Activated naive CD8-positive, alpha-beta T cell treated with anti-CD3 and anti-CD28 coated beads, Interleukin-2, amount 50 U/mL, for 24 hours (primary cell): ENCODE results near the gene NOD1.
"Not testable (repeated sequence)": the region's sequence is repeated elsewhere in the genome, so short reads cannot be mapped to it uniquely, and the experiment has no call there.

Experiments
- ATAC-seq: fragments of 150-1000 bp; cut with Tn5 transposase; one replicate; pipeline ENCODE4 v1.10.0; 2021
- DNase-seq: peaks from one replicate; pipeline ENCODE4 v3.0.0; 2021
- H3K27ac Mint-ChIP-seq: one replicate; pipeline ENCODE4 v1.8.0; 2021; ENCODE audit warnings: mild to moderate bottlenecking, mixed read lengths
- H3K27me3 Mint-ChIP-seq: one replicate; pipeline ENCODE4 v1.8.0; 2021; ENCODE audit warnings: mixed read lengths
- H3K36me3 Mint-ChIP-seq: one replicate; pipeline ENCODE4 v1.8.0; 2021; ENCODE audit warnings: low read depth, mixed read lengths
- H3K4me1 Mint-ChIP-seq: one replicate; pipeline ENCODE4 v1.8.0; 2021; ENCODE audit warnings: mixed read lengths
- H3K4me3 Mint-ChIP-seq: one replicate; pipeline ENCODE4 v1.8.0; 2021; ENCODE audit warnings: mild to moderate bottlenecking, moderate library complexity, mixed read lengths
- H3K9me3 Mint-ChIP-seq: one replicate; pipeline ENCODE4 v1.8.0; 2021; ENCODE audit warnings: mixed read lengths

The NOD1 gene

DNA sequence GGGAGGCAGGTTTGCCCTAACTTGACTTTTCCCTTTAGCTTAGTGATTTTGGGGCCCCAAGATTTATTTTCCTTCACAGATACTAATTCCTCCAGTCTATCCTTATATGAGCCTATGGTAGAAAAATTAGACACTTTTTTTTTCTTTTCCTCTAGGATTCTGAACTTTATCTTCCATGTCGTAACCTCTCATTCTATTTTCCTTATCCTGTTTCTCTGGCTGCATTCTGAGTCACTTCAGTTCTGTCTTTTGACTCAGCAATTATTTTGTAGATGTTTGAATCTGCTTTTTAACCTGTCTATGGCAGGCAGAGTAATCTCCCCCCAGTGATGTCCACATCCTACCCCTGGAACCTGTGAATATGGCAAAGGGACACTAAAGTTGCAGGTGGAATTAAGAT lies 7.1 kb upstream of the NOD1 start:
- no peaks in the 10 kb centered on the region for H3K9me3 Mint-ChIP-seq
- H3K27me3 Mint-ChIP-seq, result no peaks in the 10 kb centered on the region
- H3K27ac Mint-ChIP-seq, result no peak overlapping the region
- no peaks in the 10 kb centered on the region for H3K36me3 Mint-ChIP-seq
- H3K4me3 Mint-ChIP-seq, result no peak overlapping the region
- ATAC-seq (no peak), DNase-seq (no peak)
- no peaks in the 10 kb centered on the region for H3K4me1 Mint-ChIP-seq

DNA sequence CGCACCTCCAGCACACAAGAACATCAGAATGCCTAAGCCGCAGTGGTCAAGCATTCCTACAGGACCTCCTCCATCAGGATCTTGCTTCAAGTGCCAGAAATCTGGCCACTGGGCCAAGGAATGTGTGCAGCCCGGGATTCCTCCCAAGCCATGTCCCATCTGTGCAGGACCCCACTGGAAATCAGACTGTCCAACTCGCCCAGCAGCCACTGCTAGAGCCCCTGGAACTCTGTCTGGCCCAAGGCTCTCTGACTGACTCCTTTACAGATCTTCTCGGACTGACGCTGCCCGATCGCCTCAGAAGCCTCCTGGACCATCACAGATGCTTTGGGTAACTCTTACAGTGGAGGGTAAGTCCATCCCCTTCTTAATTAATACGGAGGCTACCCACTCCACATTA lies 2.8 kb upstream of the NOD1 start:
- H3K9me3 Mint-ChIP-seq, H3K36me3 Mint-ChIP-seq, H3K27ac Mint-ChIP-seq, DNase-seq, H3K27me3 Mint-ChIP-seq, ATAC-seq, H3K4me3 Mint-ChIP-seq: not testable (repeated sequence)
- peaks cover 30% of the 10 kb centered on the region for H3K4me1 Mint-ChIP-seq

DNA sequence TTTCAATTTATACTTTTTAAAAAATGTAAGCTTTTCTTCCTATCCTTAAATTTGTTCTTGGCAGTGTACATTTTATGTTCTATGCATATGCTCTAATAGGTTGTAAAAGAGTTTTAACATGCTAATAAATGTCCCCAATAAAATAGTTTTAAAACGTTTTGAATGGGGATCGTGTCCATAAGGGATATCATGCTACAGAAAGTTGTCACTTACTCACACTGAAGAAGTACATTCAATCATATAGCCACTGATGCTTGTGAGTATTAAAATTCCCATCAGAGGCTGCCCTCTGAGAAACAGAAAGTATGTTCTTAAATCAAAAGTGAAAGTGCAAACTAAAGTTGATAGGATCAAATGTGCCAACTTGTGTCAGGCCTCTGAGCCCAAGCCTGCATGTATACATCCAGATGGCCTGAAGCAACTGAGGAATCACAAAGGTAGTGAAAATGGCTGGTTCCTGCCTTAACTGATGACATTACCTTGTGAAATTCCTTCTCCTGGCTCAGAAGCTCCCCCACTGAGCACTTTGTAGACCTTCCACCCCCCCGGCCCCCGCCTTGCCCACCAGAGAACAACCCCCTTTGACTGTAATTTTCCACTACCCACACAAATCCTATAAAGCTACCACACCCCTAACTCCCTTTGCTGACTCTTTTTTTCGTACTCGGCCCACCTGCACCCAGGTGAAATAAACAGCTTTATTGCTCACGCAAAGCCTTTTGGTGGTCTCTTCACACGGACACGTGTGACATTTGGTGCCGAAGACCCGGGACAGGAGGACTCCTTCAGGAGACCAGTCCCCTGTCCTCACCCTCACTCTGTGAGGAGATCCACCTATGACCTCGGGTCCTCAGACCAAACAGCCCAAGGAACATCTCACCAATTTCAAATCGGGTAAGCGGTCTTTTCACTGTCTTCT lies 877 bp upstream of the NOD1 start:
- DNase-seq, result no peak

DNA sequence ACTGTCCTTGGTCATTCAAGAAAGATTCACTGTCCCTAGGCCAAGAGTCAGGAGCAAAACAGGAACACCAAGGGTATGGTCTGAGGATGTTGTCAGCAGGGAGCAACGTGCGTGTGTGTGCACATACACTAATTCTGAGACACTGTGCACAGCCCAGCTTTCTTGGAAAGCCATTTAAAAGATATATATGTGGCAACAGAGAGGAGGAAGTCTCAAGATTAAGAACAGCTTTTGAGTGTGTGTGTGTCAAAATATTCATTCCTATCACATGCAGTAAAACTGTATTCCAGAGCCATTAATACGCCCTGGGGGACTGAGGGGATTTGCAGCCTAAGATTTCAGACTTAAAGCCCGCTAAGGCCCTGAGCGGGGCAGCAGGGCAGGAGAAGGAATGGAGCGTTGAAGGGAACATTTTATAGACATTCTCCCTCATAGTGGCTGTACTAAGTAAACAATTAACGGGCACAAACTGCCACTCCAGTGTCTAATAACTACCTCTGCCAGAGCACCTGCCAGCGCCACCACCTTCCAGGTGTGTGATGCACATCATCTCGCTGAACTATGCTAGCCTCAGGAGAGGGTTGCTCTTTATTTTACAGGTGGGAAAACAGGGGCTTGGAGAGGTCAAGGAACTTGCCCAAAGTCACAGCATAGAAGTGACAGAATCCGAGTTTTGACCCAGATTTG lies 2.0 kb downstream of the NOD1 start:
- peaks cover 77% of the 10 kb centered on the region for H3K4me1 Mint-ChIP-seq
- H3K4me3 Mint-ChIP-seq, result no peak overlapping the region
- peaks cover 4% of the 10 kb centered on the region for H3K9me3 Mint-ChIP-seq
- no peaks in the 10 kb centered on the region for H3K27me3 Mint-ChIP-seq
- H3K36me3 Mint-ChIP-seq, result peaks cover 13% of the 10 kb centered on the region
- ATAC-seq, result no peak
- H3K27ac Mint-ChIP-seq, result peak overlapping the region; percentile 34
- no peak for DNase-seq

More for the DNA sequence above, 877 bp upstream of the NOD1 start:
- ATAC-seq, result peak; percentile 50
- Mint-ChIP-seq H3K36me3 (peaks cover 9% of the 10 kb centered on the region), H3K27me3 (no peaks in the 10 kb centered on the region), H3K27ac (peak overlapping the region; percentile 86), H3K4me1 (peaks cover 50% of the 10 kb centered on the region), H3K9me3 (no peaks in the 10 kb centered on the region), H3K4me3 (peak overlapping the region; percentile 89)

DNA sequence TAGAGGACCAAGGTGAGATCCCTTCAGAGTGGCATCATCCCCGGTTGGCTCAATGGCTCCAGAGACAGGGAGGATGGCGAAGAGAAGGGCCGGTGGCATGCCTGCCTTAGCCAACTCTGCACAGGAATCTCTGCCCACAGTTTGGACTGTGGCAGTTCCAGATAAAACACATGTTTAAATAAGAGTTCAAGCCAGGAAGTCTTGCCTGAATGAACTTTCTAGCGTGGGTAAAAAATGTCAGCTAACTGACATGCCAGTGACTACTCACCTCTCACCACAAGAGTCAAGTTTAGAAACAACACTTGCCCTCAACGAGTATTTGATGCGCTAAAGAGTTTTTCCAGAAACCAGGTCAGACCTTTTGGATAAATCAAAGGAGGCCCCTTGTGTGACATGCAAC lies 3.0 kb downstream of the NOD1 start:
- Mint-ChIP-seq H3K27me3 (no peaks in the 10 kb centered on the region), H3K36me3 (peaks cover 13% of the 10 kb centered on the region), H3K27ac (peak overlapping the region; percentile 14), H3K4me1 (peaks cover 87% of the 10 kb centered on the region), H3K9me3 (peaks cover 4% of the 10 kb centered on the region), H3K4me3 (peak overlapping the region; percentile 15)
- ATAC-seq (peak; percentile 15), DNase-seq (no peak)

DNA sequence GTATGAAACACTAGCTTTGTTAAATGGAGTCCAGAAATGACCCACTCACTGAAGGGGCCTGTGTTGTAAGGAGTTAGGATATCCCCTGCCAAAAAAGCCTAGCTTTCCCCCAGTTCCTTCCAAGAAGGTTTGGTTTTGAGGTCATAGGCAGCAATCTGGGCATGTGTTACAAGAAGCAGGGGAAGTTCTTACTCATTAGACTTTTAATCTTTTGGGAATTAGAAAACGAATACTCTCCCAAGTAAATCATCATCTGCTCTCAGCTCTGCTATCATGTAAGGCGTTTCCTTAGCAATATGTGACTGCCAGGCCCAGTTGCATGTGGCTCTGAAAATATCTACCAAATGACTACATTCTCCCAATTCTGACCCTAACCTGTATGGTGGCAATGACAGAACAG lies 3.7 kb downstream of the NOD1 start:
- no peak overlapping the region for H3K4me3 Mint-ChIP-seq
- peaks cover 88% of the 10 kb centered on the region for H3K4me1 Mint-ChIP-seq
- ATAC-seq (no peak), DNase-seq (no peak)
- H3K27ac Mint-ChIP-seq, result peak overlapping the region; percentile 17
- H3K9me3 Mint-ChIP-seq, result peaks cover 4% of the 10 kb centered on the region
- H3K36me3 Mint-ChIP-seq, result peaks cover 13% of the 10 kb centered on the region
- H3K27me3 Mint-ChIP-seq, result no peaks in the 10 kb centered on the region

DNA sequence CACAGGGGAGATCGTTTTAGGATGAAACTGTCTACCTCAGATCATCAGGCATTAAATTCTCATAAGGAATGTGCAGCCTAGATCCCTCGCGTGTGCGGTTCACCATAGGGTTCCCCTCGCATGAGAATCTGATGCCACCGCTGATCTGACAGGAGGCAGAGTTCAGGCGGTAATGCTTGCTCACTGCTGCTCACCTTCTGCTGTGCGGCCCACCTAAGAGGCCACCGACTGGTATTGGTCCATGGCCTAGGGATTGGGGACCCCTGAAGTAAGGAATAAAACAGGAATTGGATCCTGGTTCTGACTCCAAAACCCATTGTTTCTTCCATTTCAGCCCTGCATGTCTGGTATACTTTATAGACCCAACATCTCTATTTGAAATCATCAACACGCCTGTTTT lies 4.1 kb downstream of the NOD1 start:
- ATAC-seq (no peak), DNase-seq (no peak)
- Mint-ChIP-seq H3K4me1 (peaks cover 85% of the 10 kb centered on the region), H3K4me3 (no peak overlapping the region), H3K27me3 (no peaks in the 10 kb centered on the region), H3K36me3 (peaks cover 13% of the 10 kb centered on the region), H3K9me3 (peaks cover 4% of the 10 kb centered on the region), H3K27ac (peak overlapping the region; percentile 32)

DNA sequence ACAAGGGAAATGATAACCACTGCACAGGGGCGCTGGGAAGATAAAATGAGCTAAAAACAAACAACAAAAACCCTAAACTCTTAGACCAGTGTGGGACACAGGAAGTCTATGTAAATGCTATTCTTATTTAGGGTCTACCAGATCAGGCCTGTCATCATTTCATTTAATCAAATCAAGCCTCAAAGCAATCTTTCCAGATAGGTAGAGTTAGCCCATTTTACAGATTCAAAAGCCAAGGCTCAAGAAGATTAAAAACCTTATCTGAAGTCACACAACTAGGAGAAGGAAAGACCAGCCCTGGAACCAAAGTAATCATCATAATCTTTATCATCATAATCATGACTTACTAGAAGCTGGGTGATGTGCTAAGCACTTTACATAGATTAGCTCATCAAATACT lies 4.7 kb downstream of the NOD1 start:
- H3K36me3 Mint-ChIP-seq, result peaks cover 13% of the 10 kb centered on the region
- H3K27me3 Mint-ChIP-seq, result no peaks in the 10 kb centered on the region
- H3K4me1 Mint-ChIP-seq, result peaks cover 86% of the 10 kb centered on the region
- no peak for DNase-seq
- peaks cover 4% of the 10 kb centered on the region for H3K9me3 Mint-ChIP-seq
- no peak for ATAC-seq
- no peak overlapping the region for H3K4me3 Mint-ChIP-seq
- peak overlapping the region; percentile 32 for H3K27ac Mint-ChIP-seq

DNA sequence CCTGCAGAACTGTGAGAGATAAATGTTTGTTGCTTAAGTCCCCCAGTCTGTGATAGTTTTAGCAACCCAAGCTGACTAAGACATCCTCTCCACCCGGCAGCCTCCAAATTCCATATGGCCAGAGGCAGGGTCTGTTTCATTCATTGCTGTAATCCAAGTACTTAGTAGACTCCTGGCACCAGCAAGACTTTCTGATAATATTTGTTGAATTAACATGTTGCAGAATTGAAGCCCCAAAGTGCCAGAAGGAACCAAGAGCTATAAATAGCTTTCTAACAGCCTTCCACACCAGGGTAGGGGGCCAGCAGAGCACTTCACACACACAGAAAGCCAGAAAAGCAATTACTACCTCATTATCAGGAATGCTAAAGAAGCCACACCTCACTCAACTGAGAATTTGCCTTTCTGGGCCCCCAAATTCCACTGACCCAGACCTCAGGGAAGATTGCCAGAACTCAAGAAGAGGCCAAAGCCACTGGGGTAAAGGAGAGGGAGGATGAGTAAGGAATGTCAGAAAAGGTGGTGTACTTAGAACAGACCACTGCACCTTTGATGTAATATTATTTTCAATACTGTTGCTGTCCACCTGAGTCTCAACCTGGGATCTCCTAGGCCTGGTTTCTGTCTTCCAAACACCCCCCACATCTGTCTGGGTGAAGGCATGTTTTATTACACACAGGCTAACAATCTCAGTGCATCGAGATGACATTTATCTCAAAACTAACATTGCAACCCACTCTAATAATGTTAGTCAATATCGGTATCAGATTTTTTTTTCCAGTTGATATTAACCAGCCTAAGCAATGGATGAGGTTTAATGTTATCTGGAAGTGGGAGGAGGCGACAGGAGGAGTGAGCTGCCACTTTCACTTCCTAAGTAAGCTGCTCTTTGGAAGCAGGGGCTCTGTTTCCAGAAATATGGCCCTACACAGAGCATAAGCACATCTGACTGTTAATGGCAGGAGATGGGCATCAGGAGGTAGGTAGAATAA lies 5.5 kb downstream of the NOD1 start:
- ATAC-seq (no peak), DNase-seq (no peak)
- Mint-ChIP-seq H3K36me3 (peaks cover 13% of the 10 kb centered on the region), H3K4me3 (no peak overlapping the region), H3K27me3 (no peaks in the 10 kb centered on the region), H3K9me3 (peaks cover 4% of the 10 kb centered on the region), H3K4me1 (peaks cover 94% of the 10 kb centered on the region), H3K27ac (no peak overlapping the region)

DNA sequence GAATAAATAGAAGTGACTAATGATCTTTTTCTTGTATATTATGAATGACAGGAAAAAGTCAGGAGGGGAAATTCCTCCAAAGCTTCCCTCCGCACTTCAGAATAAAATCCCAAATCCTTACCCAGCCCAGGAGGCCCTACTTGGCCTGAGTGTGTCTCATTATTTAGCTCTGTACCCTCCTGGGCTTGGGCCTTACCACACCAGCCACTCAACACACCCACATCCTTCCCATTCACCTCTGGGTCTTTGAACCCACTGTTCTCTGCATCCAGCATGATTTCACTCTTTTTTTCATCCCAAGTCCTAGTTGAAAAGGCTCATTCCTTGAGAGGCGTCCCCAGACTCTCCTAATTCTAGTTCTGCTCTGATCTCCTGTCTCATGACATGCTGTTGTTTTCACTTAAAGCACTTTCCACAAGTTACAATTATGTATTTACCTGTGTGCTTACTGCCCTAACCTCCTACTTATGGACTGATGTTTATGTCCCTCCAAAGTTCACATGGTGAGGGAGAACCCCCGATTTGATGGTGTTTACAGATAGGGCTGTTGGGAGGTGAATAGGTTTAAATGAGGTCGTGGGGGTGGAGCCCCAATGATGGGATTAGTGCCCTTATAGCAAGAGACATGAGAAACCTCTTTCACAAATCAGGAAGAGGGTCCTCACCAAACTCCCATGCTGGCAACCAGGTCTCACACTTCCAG lies 6.4 kb downstream of the NOD1 start:
- H3K27ac Mint-ChIP-seq, result peak overlapping the region; percentile 68
- no peak for DNase-seq
- ATAC-seq, result no peak
- H3K9me3 Mint-ChIP-seq, result peaks cover 4% of the 10 kb centered on the region
- peaks cover 13% of the 10 kb centered on the region for H3K36me3 Mint-ChIP-seq
- peaks cover 93% of the 10 kb centered on the region for H3K4me1 Mint-ChIP-seq
- no peak overlapping the region for H3K4me3 Mint-ChIP-seq
- H3K27me3 Mint-ChIP-seq, result no peaks in the 10 kb centered on the region

DNA sequence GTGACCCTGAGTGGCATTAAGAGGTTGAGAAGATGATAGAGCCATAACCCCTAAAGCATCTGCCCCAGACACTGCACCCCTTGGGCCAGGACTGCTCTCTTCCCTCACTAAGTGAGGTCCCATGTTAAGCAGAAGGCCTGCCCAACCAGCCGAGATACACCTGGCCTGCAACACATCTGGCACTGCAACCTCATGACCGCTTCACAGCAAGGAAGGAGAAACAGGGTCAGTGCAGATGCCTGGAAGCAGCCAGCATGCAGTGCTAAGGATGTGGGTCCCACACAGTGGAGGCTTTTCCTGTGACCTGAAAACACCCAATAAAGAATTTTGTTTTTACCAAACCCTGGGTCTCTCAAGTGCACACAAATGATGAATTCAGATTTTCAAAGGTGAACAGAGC lies 7.4 kb downstream of the NOD1 start:
- H3K4me3 Mint-ChIP-seq, result no peak overlapping the region
- DNase-seq (no peak), ATAC-seq (no peak)
- H3K27me3 Mint-ChIP-seq, result no peaks in the 10 kb centered on the region
- H3K27ac Mint-ChIP-seq, result peak overlapping the region; percentile 26
- peaks cover 92% of the 10 kb centered on the region for H3K4me1 Mint-ChIP-seq
- peaks cover 4% of the 10 kb centered on the region for H3K9me3 Mint-ChIP-seq
- H3K36me3 Mint-ChIP-seq, result peaks cover 12% of the 10 kb centered on the region

DNA sequence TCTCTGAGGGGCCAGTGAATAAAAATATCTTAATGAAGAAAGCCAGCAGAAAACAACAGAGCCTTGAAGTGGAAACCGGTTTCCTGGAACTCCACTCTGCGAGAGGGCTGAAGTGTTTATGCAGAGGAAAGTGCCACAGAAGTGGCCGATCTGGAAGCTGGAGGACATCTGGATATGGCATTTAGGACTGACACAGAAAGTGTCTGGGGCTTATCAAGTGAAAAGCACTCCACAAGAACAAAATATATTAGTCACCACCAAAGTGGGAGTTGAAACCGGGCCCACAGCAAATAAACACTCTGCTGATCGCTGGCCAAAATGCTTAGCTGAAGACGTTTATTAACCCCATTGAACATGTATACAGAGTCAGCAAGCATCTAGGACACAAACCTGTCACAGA lies 7.8 kb downstream of the NOD1 start:
- Mint-ChIP-seq H3K27ac (peak overlapping the region; percentile 26), H3K4me1 (peaks cover 92% of the 10 kb centered on the region), H3K9me3 (peaks cover 4% of the 10 kb centered on the region), H3K4me3 (no peak overlapping the region), H3K27me3 (no peaks in the 10 kb centered on the region), H3K36me3 (peaks cover 9% of the 10 kb centered on the region)
- DNase-seq (no peak), ATAC-seq (no peak)

DNA sequence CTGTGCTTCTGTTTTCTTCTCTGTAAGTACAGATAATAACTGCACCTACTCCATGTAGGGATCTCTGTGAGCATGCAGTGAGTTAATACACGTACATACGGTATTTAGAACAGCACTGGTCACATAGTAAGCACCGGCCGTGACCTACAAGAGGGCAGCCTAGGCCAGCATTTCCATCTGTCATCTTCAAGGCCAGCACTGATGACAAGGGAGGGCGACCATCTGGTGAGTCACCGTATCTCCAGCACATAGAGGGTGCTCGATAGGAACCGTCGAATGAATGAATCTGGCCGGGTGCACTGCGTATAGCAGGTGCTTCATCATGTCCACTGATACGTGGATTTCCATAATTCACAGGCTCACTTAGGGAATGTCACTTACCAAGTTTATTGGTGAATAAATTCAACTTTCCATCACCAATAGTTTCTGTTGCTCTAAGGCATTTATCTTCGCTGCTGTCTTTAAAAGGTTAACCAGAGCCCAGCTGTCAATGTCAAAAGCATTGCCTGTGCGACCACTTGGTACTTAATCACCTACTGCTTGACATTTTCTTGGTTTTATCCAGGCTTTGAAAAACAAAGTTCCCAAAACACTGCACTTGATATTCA lies 8.3 kb downstream of the NOD1 start:
- no peak overlapping the region for H3K4me3 Mint-ChIP-seq
- no peaks in the 10 kb centered on the region for H3K27me3 Mint-ChIP-seq
- peaks cover 4% of the 10 kb centered on the region for H3K9me3 Mint-ChIP-seq
- H3K36me3 Mint-ChIP-seq, result peaks cover 9% of the 10 kb centered on the region
- H3K4me1 Mint-ChIP-seq, result peaks cover 91% of the 10 kb centered on the region
- ATAC-seq (no peak), DNase-seq (no peak)
- peak overlapping the region; percentile 26 for H3K27ac Mint-ChIP-seq
